HG03196 (cell line): ENCODE measurements around the gene C5orf15.
"Not testable (repeated sequence)": the region's sequence is repeated elsewhere in the genome, so short reads cannot be mapped to it uniquely, and the experiment has no call there.

Experiments used
- ATAC-seq: cut with Tn5 transposase; IDR thresholded peaks from one replicate; pipeline ENCODE4 v1.9.1; 2021; ENCODE audit not compliant: unreplicated experiment

The C5orf15 gene

GRCh38 chr5:133963493-133964128 lies 4.8 kb downstream of the C5orf15 start:
- ATAC-seq, result no peak

- no peak for ATAC-seq
Observed at GRCh38 chr5:133962801-133963476, 5.5 kb downstream of the C5orf15 start.

DNA sequence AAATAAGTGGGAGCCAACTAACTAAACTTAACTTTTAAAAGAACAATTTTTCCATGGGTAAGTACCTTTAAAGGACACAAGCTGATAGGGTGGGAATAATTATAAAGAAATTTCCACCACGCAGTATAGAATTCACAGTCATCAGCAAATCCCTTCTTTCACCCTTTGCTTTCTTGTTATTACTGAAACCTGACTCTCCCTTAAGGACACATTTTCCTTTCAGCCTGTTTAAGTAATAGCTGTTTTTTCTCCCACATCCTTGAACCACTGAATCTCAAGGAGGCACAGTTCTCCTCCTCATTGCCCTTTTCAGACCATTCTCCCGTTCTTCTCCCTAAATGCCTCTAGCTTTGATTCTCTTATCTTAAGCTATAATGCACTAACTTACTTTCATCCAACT lies 6.3 kb downstream of the C5orf15 start:
- no peak for ATAC-seq

DNA sequence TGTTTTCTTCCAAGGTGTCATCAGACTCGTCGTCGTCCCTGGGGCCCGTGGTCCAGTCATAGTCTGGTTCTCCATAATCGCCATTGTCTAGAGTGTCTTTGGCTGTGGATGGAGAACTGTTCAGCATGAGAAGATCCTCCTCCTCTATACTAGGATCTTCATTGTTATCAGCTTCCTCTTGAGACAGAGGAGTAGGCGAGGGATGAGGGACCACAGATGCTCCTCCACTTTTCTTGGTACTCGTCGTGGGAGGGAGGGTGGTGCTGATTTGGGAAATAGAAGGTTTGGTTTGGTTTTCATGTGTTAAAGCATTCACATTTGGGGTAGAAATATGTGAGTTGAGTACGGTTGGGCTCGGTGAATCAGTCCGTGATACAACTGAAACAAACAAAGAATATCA lies 8.8 kb downstream of the C5orf15 start:
- ATAC-seq, result no peak

GRCh38 chr5:133957591-133957990 lies 10.8 kb downstream of the C5orf15 start:
- ATAC-seq, result peak; percentile 75

GRCh38 chr5:133957080-133957479 lies 11.3 kb downstream of the C5orf15 start:
- ATAC-seq, result peak; percentile 25

DNA sequence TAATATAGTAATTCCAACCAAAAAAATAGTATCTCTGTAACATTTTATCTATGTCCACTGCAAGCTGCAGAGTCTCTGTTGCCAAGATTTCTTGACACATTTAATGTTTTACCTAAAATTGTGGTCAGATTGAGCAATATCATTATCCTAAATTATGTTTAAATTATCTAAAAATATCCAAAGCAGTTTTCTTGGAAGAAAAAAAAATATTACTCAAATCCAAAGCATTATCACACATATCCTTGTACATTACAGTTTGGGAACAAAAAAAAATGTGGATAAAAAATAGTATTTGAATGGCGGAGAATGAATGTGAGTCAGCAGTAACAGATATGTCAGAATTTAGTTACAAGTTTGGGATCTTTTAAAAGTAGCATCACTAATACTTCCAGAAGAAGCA lies 12.2 kb downstream of the C5orf15 start:
- ATAC-seq, result not testable (repeated sequence)

- no peak for ATAC-seq
Observed at GRCh38 chr5:133953568-133954145, 14.8 kb downstream of the C5orf15 start.

DNA sequence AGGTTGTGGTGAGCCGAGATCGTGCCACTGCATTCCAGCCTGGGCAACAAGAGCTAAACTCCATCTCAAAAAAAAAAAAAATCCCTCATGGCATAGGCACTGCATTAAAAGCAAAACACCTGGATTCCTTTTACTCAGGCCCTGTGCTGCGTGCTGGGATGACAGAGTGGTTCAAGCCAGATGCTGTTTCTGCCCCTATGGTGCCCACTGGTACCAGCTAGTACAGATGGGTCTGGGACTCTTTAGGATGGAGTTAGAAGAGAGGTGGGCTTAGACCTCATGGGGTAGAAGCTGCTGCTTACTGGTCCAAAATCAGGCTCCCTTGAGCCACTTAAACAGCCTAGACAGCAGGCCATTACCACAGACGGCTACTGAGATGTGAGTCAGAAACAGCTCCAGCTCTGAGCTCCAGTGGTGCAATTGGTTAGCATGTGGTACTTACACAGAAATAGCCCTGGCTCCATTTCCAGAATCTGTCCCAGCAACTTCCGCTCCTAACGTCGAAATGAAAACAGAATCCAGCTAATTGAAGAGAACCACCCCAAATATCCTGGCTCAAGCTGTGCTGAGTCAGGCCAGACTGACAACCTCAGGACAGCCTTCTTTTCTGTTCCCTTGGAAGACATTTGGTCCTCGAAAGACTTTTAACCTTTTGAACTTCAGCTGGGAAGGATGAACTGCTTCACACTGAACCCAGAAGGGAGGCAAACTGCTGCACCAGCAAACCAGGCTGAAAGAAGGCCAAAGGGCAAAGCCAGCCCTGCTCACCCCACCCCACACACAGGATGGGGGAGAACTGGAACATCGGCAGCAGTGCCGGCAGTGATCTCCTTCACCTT lies 15.5 kb downstream of the C5orf15 start:
- no peak for ATAC-seq

- no peak for ATAC-seq
Observed at GRCh38 chr5:133950821-133951612, 17.4 kb downstream of the C5orf15 start.

GRCh38 chr5:133948721-133949120 lies 19.7 kb downstream of the C5orf15 start:
- no peak for ATAC-seq

GRCh38 chr5:133947431-133947841 lies 21.0 kb downstream of the C5orf15 start:
- ATAC-seq, result no peak

DNA sequence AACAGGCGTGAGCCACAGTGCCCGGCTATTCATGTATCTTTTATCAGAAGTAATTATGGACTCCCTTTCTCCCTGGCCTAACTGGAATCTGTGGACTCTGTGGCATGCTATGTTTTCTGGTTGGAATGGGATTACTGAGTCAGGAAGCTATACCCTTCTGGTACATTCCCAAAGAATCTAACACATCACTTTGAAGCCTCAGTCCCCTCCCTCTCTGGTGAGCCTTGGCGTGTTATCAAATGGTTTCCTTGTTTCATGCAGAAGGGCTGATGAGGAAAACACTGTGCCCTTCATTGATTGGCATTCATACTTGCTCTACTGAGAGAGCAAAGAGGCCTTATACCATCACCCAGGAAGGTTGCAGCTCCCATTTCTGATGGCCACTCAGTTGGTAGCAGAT lies 22.9 kb downstream of the C5orf15 start:
- ATAC-seq, result no peak

- ATAC-seq, result no peak
Observed at GRCh38 chr5:133944263-133945185, 23.9 kb downstream of the C5orf15 start.

DNA sequence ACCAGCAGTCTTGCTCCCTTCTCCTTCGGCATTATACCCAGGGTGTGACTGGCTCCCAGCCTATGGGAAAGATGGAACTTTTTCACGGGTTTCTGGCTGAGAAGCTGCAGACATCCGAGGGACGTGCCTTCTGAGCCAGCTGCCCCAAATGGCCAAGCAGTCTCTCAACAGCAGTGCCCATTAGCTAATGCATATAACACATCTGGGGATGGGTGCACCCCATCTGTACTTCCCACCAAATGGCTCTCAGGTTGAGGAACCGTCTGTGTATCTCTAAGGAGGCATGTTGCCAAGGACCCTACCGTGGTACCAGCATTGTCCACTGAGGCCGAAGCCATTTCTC lies 25.0 kb downstream of the C5orf15 start:
- ATAC-seq, result no peak

DNA sequence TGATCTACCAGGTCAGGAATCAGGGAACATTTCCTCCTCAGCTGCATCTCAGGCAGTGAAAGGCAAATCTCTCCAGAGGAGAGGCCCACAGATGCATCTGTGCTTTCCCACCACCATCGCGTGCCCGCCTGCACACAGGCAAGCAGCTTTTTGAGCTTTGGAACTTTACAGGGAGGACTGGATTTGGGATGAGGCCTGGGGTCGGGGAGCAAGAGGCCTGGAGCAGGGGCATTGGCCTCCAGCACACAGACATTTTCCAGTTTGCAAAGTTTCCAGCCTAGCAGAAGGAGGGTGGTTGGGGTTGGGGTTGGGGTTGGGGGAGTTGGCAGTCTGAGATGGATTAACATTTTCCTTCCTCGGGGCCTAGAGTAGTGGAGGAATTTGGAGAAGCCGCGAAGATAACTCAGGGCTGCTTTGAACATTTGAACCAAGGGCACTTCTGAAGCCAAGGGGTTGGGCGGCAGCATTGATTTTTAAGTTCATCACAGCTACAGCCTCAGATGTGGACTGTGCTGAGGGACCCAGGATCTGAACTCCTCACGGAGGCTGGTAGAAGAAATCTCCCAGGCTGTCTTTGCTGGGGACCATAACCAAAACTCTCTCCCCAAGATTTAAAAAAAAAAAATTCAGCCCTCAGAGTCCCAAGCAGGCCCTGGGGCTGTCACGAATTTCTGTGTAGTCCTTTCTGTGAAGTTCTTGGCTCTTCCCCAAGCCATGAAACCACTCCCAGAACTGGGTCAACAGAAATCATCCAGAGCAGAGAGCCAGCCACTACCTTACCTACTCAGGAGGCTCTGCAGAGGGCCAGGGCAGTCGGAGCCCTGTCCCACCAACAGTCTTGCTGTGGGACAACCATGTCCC lies 25.6 kb downstream of the C5orf15 start:
- ATAC-seq, result no peak

- no peak for ATAC-seq
Observed at GRCh38 chr5:133941456-133942196, 26.8 kb downstream of the C5orf15 start.

DNA sequence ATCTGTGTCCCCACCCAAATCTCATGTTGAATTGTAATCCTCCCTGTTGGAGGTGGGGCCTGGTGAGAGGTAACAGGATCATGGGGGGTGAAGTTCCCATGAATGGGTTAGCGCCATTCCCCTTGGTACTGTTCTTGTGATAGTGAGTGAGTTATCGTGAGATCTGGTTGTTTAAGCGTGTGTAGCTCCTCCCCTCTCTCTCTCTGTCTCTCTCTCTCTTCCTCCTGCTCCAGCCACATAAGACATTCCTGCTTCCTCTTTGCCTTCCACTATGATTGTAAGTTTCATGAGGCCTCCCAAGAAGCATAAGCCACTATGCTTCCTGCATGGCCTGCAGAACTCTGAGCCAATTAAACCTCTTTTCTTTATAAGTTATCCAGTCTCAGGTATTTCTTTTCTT lies 28.8 kb downstream of the C5orf15 start:
- ATAC-seq, result no peak
